Mesodermal cell (in vitro differentiated cells): Measurements from ENCODE around the gene IPO9.

Experiments used
- H3K27ac ChIP-seq: 2 replicates; pipeline ENCODE4 v1.7.0; 2013; ENCODE audit warnings: mild to moderate bottlenecking, low read depth, low read length, moderate library complexity; ENCODE audit not compliant: severe bottlenecking
- H3K36me3 ChIP-seq: 2 replicates; pipeline ENCODE4 v1.7.1; 2013; ENCODE audit warnings: mild to moderate bottlenecking, low read length, moderate library complexity; ENCODE audit not compliant: control insufficient read depth, insufficient read depth
- H3K4me1 ChIP-seq: one replicate; pipeline ENCODE4 v1.7.1; 2013; ENCODE audit warnings: mild to moderate bottlenecking, low read length; ENCODE audit not compliant: insufficient read depth, control insufficient read depth, poor library complexity, severe bottlenecking
- H3K4me3 ChIP-seq: 2 replicates; pipeline ENCODE4 v1.7.0; 2013; ENCODE audit warnings: low read length, control low read depth, mild to moderate bottlenecking; ENCODE audit not compliant: insufficient read depth, poor library complexity, severe bottlenecking; ENCODE audit errors: extremely low read depth
- H3K9me3 ChIP-seq: 2 replicates; pipeline ENCODE4 v1.7.1; 2013; ENCODE audit warnings: mild to moderate bottlenecking, low read length, moderate library complexity; ENCODE audit not compliant: control insufficient read depth
- WGBS, 2 experiments: methylation state at CpG; one replicate each; pipeline ENCODE4 v1.1.5; 2013; ENCODE audit warnings: missing lambda C conversion rate in 2 of 2; ENCODE audit not compliant: insufficient coverage in 2 of 2; 5-methylcytosine and 5-hydroxymethylcytosine counted together

The IPO9 gene

GRCh38 chr1:201925301-201925567, 96.3 kb downstream of the IPO9 start:
- WGBS, 2 experiments: 100% methylated on average over 1 of the region's 2 CpGs; no CpG with 5 or more reads in 1 of the 2 experiments
- Histone ChIP-seq H3K36me3 (no peaks in the 10 kb centered on the region), H3K27ac (no peak overlapping the region), H3K4me3 (no peak overlapping the region), H3K9me3 (no peaks in the 10 kb centered on the region), H3K4me1 (no peaks in the 10 kb centered on the region)

- 90 to 100% methylated on average over 1 to 2 of the region's 5 CpGs for WGBS, 2 experiments
- Histone ChIP-seq H3K9me3 (no peaks in the 10 kb centered on the region), H3K27ac (no peak overlapping the region), H3K36me3 (no peaks in the 10 kb centered on the region), H3K4me3 (no peak overlapping the region), H3K4me1 (no peaks in the 10 kb centered on the region)
These were observed 97.2 kb downstream of the IPO9 start for GRCh38 chr1:201925981-201926645.

- Histone ChIP-seq H3K36me3 (no peaks in the 10 kb centered on the region), H3K27ac (no peak overlapping the region), H3K9me3 (no peaks in the 10 kb centered on the region), H3K4me3 (no peak overlapping the region), H3K4me1 (no peaks in the 10 kb centered on the region)
- 100% methylated on average over 2 of the region's 3 CpGs for WGBS, 2 experiments
These were observed 99.3 kb downstream of the IPO9 start for GRCh38 chr1:201928266-201928665.

GRCh38 chr1:201930137-201930536, 101.2 kb downstream of the IPO9 start:
- 91 to 92% methylated on average over 4 of the region's 4 CpGs for WGBS, 2 experiments

GRCh38 chr1:201930803-201931202, 101.8 kb downstream of the IPO9 start:
- Histone ChIP-seq H3K27ac (no peak overlapping the region), H3K4me1 (no peaks in the 10 kb centered on the region), H3K36me3 (no peaks in the 10 kb centered on the region), H3K9me3 (no peaks in the 10 kb centered on the region), H3K4me3 (no peak overlapping the region)
- 88 to 99% methylated on average over 4 of the region's 5 CpGs for WGBS, 2 experiments

More at GRCh38 chr1:201930137-201930536, 101.2 kb downstream of the IPO9 start:
- Histone ChIP-seq H3K4me1 (no peaks in the 10 kb centered on the region), H3K4me3 (no peak overlapping the region), H3K36me3 (no peaks in the 10 kb centered on the region), H3K9me3 (no peaks in the 10 kb centered on the region), H3K27ac (no peak overlapping the region)
